A549 treated with RU486 at 1 μM for 4 hours (cell line): Measurements from ENCODE around the gene PLAGL2. TPM values are rescaled to one million over a fixed set of nuclear protein-coding genes. Genes with fewer than 3 reads are reported as not detected.

Experiments
- total RNA-seq: library from RNA; stranded (reverse); fragments of 200-300 nt; extraction: Qiagen RNA extraction; gene quantifications from 5 replicates; pipeline ENCODE4 v1.2.3, GENCODE V29; 2022; ENCODE audit warnings: low read depth

The PLAGL2 gene, protein sequence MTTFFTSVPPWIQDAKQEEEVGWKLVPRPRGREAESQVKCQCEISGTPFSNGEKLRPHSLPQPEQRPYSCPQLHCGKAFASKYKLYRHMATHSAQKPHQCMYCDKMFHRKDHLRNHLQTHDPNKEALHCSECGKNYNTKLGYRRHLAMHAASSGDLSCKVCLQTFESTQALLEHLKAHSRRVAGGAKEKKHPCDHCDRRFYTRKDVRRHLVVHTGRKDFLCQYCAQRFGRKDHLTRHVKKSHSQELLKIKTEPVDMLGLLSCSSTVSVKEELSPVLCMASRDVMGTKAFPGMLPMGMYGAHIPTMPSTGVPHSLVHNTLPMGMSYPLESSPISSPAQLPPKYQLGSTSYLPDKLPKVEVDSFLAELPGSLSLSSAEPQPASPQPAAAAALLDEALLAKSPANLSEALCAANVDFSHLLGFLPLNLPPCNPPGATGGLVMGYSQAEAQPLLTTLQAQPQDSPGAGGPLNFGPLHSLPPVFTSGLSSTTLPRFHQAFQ
- total RNA-seq: 12.1 to 13.5 TPM (median 12.6 TPM) in 5 replicates

GRCh38 chr20:32207626-32208498 is at the start of gene PLAGL2, which contains the start of gene POFUT1:
Gene PLAGL2 (minus strand): TSS chr20:32207743. CDS start chr20:32202178, 5,565 bp downstream.
Gene POFUT1 (plus strand): TSS chr20:32207880. CDS start chr20:32207942, 62 bp downstream.

Other genes with a start within 250 kb of the PLAGL2 start
- 0.01 TPM in 1 of 5 replicates, not detected in the others for gene XKR7, start 239.6 kb downstream of the PLAGL2 start, total RNA-seq
- 0.47 to 0.67 TPM (median 0.56 TPM) in 5 replicates for gene CCM2L, start 197.3 kb downstream of the PLAGL2 start, total RNA-seq
- gene HCK, start 155.5 kb downstream of the PLAGL2 start, total RNA-seq: 0.08 to 0.13 TPM (median 0.10 TPM) in 4 of 5 replicates, not detected in the other
- 32.1 to 38.3 TPM (median 36.5 TPM) in 5 replicates for gene TM9SF4, start 98.0 kb downstream of the PLAGL2 start, total RNA-seq
- gene POFUT1, start 137 bp upstream of the PLAGL2 start, total RNA-seq: 37.2 to 44.1 TPM (median 39.1 TPM) in 5 replicates
- 22.5 to 27.3 TPM (median 25.6 TPM) in 5 replicates for gene KIF3B, start 69.9 kb upstream of the PLAGL2 start, total RNA-seq
- gene ASXL1, start 150.6 kb upstream of the PLAGL2 start, total RNA-seq: 29.8 to 33.6 TPM (median 32.2 TPM) in 5 replicates